ENCODE data around the gene EVI2A.

DNA sequence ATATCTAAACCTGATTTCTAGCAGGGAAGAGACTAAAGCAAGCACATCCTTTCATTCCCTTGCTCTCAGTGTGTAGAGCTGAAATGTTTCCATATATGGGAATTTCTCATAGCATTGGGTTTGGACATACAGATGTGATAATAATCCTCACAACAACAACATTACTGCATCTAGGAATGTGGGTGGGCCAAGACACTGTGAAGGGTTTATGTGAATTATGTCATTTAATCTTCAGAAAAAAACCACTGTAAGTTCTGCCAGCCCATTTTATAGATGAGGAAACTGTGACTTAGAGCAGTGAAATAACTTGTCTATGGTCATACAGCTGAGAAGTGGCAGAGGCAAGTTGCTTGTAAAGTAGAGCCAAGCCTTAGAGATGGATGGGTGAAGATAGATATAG is 29.6 kb downstream of the EVI2A start:
- TF ChIP-seq, protein P1, sequence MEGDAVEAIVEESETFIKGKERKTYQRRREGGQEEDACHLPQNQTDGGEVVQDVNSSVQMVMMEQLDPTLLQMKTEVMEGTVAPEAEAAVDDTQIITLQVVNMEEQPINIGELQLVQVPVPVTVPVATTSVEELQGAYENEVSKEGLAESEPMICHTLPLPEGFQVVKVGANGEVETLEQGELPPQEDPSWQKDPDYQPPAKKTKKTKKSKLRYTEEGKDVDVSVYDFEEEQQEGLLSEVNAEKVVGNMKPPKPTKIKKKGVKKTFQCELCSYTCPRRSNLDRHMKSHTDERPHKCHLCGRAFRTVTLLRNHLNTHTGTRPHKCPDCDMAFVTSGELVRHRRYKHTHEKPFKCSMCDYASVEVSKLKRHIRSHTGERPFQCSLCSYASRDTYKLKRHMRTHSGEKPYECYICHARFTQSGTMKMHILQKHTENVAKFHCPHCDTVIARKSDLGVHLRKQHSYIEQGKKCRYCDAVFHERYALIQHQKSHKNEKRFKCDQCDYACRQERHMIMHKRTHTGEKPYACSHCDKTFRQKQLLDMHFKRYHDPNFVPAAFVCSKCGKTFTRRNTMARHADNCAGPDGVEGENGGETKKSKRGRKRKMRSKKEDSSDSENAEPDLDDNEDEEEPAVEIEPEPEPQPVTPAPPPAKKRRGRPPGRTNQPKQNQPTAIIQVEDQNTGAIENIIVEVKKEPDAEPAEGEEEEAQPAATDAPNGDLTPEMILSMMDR (IDR thresholded peaks at IDR 0.05; ENCODE audit: low read depth, low read length), result no peak
- TF ChIP-seq EZH2phosphoT487 (IDR thresholded peaks at IDR 0.05; ENCODE audit: low read depth), result no peak

Data from OCI-LY3 (cell line).